GM12878 (cell line): Measurements from ENCODE around the gene TMED1. TPM values are rescaled to one million over a fixed set of nuclear protein-coding genes. Genes with fewer than 3 reads are reported as not detected.

Experiments used
- CBX5 ChIP-seq: sonication (generic); IDR thresholded peaks from 2 replicates; pipeline ENCODE4 v1.6.1; 2016; ENCODE audit warnings: low read depth, moderate library complexity, mild to moderate bottlenecking, inconsistent platforms
- CHD1 ChIP-seq: IDR thresholded peaks from 2 replicates; pipeline ENCODE4 v1.6.1; 2012; ENCODE audit warnings: low read depth, low read length, improper control_type of control experiment
- CUX1 ChIP-seq: IDR thresholded peaks from 2 replicates; pipeline ENCODE4 v1.6.1; 2012; ENCODE audit warnings: improper control_type of control experiment, low read depth, low read length; ENCODE audit not compliant: insufficient replicate concordance
- GATAD2B ChIP-seq: fragments of 450-650 bp; conservative IDR thresholded peaks from 2 replicates; pipeline ENCODE4 v1.6.1; 2017; ENCODE audit warnings: low read depth, mild to moderate bottlenecking, moderate library complexity
- NKRF ChIP-seq: fragments of 450-650 bp; conservative IDR thresholded peaks from 2 replicates; pipeline ENCODE4 v1.6.1; 2017; ENCODE audit warnings: mild to moderate bottlenecking, moderate library complexity
- ZSCAN29 ChIP-seq: fragments of 450-650 bp; IDR thresholded peaks from 2 replicates; pipeline ENCODE4 v1.6.1; 2017; ENCODE audit warnings: mild to moderate bottlenecking, moderate library complexity
- polyA plus RNA-seq, 11 experiments: library from polyadenylated mRNA; depleted of rRNA in 4 of 11; unstranded in 6 of 11; stranded (reverse) in 5 of 11; fragments of >200 nt; fragmentation: Nextera tagmentation in 4 of 11; fragmentation: Illumina TruSeq in 1 of 11; extraction: Ambion mirVana in 4 of 11; extraction: Trizol in 1 of 11; gene quantifications; 1 replicate in 1 of 11; 2 replicates in 10 of 11; pipeline versions ENCODE4 v1.2.1 to v1.2.3, GENCODE V29; 2011 to 2016; ENCODE audit warnings: inconsistent platforms in 2 of 11, missing spikeins in 2 of 11, low read depth in 1 of 11
- total RNA-seq, 4 experiments: library from RNA; depleted of rRNA in 3 of 4; stranded (reverse); fragments of >200 nt in 3 of 4; fragmentation: Illumina TruSeq in 1 of 4; extraction: Trizol in 1 of 4; gene quantifications; 2 replicates each; pipeline versions ENCODE4 v1.2.1 to v1.2.3, GENCODE V29; 2013 to 2021

TMED1 gene
- total and polyA plus RNA-seq, 10 of the 15 experiments (the other 5 are each of a cell fraction or from before 2014, with no cell fraction given): 0.60 to 23.1 (median 12.3) TPM

GRCh38 chr19:10885201-10886169 lies 49.5 kb upstream of the TMED1 start (continued):
- TF ChIP-seq NKRF (no peak), CUX1 (no peak), GATAD2B (no peak), CBX5 (no peak), ZSCAN29 (no peak), CHD1 (no peak)
